PC-3 (cell line): Measurements from ENCODE around the gene TRMT112.

Experiments
- EZH2 ChIP-seq: fragments of 300-600 bp; sonication (generic); IDR thresholded peaks from one replicate; pipeline ENCODE4 v1.6.1; 2017; ENCODE audit warnings: antibody characterized with exemption, mild to moderate bottlenecking, low read length; ENCODE audit not compliant: unreplicated experiment
- EZH2phosphoT487 ChIP-seq: fragments of 300-600 bp; sonication (generic); IDR thresholded peaks from 2 replicates; pipeline ENCODE4 v1.6.1; 2018; ENCODE audit warnings: mild to moderate bottlenecking, antibody characterized with exemption, low read length, borderline replicate concordance
- TF ChIP-seq, protein P1 (sequence below): fragments of 300-600 bp; sonication (generic); conservative IDR thresholded peaks from 2 replicates; pipeline ENCODE4 v1.5.1; 2017; ENCODE audit warnings: antibody characterized with exemption, low read depth, mild to moderate bottlenecking, low read length

DNA sequence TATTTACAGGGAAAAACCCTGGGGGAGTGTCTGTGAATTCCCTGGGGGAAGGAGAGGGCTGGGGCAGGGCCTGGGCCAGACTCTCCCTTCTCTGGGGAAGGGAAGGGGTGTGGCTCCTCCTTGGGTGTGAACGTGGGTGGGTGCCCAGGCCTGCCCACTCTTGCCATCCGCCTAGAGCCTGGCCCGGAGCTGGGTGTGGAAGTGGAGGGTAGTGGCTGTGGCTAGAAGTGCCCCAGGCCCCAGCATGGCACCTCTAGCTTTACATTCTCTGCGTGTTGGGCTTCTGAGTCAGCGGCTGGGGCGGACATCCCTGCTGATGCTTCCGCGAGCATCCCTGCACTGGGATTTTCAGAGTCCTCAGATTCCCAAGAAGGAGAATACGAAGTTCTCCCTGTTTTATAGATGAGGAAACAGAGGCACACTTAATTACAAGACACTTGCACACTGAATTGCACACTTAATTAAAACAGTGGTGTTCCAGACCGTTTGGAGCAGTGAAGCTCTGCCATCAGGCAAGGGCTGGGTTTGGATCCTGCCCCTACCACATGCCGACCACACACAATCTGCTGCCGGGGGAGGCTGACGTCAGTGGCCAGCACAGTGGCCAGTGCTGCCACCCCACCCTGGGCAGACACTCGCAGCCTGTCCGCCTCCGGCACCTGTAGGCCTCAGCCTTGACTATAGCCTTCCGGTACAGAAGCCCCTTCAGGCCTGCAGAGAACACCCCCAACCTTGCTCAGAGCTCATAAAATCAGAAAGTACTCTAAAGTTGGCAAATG lies 40.5 kb downstream of the TRMT112 start:
- TF ChIP-seq, protein P1, sequence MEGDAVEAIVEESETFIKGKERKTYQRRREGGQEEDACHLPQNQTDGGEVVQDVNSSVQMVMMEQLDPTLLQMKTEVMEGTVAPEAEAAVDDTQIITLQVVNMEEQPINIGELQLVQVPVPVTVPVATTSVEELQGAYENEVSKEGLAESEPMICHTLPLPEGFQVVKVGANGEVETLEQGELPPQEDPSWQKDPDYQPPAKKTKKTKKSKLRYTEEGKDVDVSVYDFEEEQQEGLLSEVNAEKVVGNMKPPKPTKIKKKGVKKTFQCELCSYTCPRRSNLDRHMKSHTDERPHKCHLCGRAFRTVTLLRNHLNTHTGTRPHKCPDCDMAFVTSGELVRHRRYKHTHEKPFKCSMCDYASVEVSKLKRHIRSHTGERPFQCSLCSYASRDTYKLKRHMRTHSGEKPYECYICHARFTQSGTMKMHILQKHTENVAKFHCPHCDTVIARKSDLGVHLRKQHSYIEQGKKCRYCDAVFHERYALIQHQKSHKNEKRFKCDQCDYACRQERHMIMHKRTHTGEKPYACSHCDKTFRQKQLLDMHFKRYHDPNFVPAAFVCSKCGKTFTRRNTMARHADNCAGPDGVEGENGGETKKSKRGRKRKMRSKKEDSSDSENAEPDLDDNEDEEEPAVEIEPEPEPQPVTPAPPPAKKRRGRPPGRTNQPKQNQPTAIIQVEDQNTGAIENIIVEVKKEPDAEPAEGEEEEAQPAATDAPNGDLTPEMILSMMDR, result no peak
- TF ChIP-seq EZH2 (no peak), EZH2phosphoT487 (no peak)
